Brain microvascular endothelial cell (primary cell): Measurements from ENCODE around the gene FES.

Experiments
- DNase-seq: peaks from one replicate; pipeline ENCODE4 v3.0.0-alpha.2; 2020
- H3K27ac ChIP-seq: fragments of 250-450 bp; sonication (Bioruptor Pico); 2 replicates; pipeline ENCODE4 v1.5.1; 2020; ENCODE audit warnings: mild to moderate bottlenecking, moderate library complexity
- H3K27me3 ChIP-seq: fragments of 250-450 bp; sonication (Bioruptor Pico); replicated peaks from 2 replicates; pipeline ENCODE4 v1.5.1; 2020; ENCODE audit warnings: mild to moderate bottlenecking
- H3K36me3 ChIP-seq: fragments of 250-450 bp; sonication (Bioruptor Pico); replicated peaks from 2 replicates; pipeline ENCODE4 v1.5.1; 2020; ENCODE audit warnings: mild to moderate bottlenecking
- H3K4me3 ChIP-seq: 2 replicates; pipeline ENCODE4 v1.5.1; 2011; ENCODE audit warnings: low read depth, mild to moderate bottlenecking, control low read depth, low read length, moderate library complexity
- in situ Hi-C: cut with HindIII; loops from 2 replicates; pipeline ENCODE4 v1.10.0; 2017; ENCODE audit warnings: low sequenced_read_pairs, low pct_ligation_motif_present
- TF ChIP-seq, protein P1 (sequence below): IDR thresholded peaks from 2 replicates; pipeline ENCODE4 v1.5.1; 2011; ENCODE audit warnings: low read depth, mild to moderate bottlenecking, moderate library complexity, low read length, control low read depth, inconsistent platforms; ENCODE audit errors: missing control alignments

The FES gene

DNA sequence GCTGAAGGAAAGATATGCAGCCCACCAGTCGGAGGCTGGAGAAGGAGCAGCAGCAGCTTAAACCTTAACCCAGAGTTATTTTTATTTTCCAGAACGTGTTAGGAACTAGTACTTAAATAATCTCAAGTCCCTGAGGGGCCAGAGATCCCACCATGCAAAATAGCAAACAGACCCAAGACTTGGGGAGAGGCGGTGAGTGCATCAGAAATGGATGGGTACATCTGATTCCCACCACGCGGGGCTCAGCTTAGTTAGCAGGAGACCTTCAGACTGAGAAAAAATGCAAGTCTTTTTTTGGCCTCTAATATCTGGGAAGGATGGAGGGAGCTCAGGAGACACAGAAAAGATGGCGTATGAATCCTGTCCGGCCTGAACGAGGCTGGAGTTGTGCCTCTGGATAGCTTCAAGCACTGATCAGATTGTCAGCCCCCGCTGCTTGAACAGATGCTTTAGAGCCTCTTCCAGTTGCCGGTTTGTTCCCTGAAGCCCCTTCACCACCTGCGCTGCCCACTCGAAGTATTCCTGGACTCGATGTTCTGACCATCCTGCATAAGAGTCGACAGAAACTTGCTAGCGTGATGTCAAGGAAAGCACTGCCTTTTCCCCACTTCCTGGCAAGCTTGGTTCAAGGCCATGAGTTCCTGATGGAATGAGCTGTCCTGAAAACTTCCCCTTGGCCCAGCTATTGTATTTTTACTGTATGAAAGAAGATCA, 46.7 kb downstream of the FES start:
- H3K4me3 ChIP-seq, result peak overlapping the region; percentile 72
- no peak for DNase-seq
- H3K36me3 ChIP-seq, result no peaks in the 10 kb centered on the region
- no peak overlapping the region for H3K27ac ChIP-seq
- TF ChIP-seq, protein P1, sequence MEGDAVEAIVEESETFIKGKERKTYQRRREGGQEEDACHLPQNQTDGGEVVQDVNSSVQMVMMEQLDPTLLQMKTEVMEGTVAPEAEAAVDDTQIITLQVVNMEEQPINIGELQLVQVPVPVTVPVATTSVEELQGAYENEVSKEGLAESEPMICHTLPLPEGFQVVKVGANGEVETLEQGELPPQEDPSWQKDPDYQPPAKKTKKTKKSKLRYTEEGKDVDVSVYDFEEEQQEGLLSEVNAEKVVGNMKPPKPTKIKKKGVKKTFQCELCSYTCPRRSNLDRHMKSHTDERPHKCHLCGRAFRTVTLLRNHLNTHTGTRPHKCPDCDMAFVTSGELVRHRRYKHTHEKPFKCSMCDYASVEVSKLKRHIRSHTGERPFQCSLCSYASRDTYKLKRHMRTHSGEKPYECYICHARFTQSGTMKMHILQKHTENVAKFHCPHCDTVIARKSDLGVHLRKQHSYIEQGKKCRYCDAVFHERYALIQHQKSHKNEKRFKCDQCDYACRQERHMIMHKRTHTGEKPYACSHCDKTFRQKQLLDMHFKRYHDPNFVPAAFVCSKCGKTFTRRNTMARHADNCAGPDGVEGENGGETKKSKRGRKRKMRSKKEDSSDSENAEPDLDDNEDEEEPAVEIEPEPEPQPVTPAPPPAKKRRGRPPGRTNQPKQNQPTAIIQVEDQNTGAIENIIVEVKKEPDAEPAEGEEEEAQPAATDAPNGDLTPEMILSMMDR, result peak; percentile 1
- no peaks in the 10 kb centered on the region for H3K27me3 ChIP-seq
- in situ Hi-C loops, result no loop called here

DNA sequence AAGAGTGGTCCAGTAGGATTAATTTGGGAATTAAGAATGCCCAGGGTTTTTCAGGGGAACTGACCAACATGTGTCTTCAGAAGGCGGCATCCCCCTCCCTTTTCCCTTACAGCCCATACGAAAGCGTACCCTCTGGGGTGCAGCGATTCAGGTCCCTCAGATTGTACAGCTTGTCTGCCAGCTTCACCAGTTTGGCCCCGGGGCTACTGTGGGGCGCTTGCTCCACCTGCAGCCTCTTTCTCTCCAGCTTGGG, 47.2 kb downstream of the FES start:
- H3K4me3 ChIP-seq, result peak overlapping the region; percentile 77
- TF ChIP-seq, protein P1, result no peak
- H3K36me3 ChIP-seq, result no peaks in the 10 kb centered on the region
- no peak overlapping the region for H3K27ac ChIP-seq
- no peak for DNase-seq
- in situ Hi-C loops, result no loop called here
- H3K27me3 ChIP-seq, result no peaks in the 10 kb centered on the region

DNA sequence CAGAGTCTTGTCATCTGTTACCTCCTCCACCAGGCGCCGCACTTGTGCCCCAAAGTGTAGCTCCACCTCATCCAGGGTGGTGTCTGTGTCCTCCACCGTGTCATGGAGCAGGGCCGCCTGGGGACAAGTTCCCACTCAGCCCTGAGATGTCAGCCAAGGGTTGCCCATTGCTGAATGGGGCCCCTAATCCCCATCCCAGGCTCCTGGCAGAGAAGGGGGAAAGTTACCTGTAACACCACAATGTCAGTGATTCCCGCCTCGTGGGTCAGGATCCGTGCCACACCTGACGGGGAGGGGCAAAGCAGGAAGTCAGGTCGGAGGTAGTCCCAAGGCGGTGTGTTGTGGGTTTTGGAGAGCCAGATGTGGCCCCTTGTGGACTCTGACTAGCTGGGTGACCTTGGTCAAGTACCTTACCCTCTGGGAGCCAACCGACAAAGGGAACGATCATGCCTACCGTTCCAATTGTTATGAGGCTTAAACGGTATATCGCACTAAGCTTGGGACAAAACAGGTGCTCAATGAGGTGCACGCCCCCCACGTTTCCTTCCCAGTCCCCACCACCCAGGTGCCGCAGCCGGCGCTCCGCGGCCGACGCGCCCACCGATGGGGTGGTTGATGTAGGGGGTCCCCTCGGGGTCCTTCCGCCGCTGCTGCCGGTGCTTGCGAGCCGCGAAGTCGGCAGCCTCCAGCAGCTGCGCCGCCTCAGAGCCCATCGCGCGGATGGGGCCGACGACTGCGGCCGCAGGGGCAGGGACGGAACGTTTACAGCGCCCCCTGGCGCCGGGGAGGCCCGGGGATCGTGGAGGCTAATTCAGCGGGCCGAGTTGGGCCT, 47.7 kb downstream of the FES start, which contains the start of gene HDDC3:
Gene HDDC3, minus strand, starts transcription at position 722 of the 832 bp plus-strand sequence. Its CDS starts 9 bp downstream, at position 713.
- Histone ChIP-seq H3K27me3 (no peaks in the 10 kb centered on the region), H3K36me3 (peaks cover 2% of the 10 kb centered on the region), H3K27ac (no peak within 1 kb of the TSS), H3K4me3 (peak within 1 kb of the TSS; percentile 77)
- TF ChIP-seq, protein P1, result peak; percentile 86
- DNase-seq, result peak; percentile 70
- in situ Hi-C loops, result no loop called here

DNA sequence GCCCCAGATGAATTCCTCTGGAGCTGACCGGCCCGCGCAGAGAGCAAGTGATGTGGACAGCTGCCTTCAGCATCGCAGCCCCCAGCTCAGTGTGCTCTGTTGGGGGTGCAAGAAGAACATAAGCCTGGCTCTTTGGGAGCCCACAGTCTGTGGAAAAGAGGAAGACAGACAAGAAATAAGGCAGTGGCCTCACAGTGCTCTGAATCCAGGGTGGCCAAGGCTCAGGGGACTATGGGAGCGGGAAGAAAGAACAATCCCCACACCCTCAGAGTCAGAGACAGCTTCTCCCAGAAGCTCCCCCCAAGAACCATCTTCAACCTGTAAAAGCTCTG, 48.3 kb downstream of the FES start:
- H3K36me3 ChIP-seq, result peaks cover 2% of the 10 kb centered on the region
- no peak overlapping the region for H3K27ac ChIP-seq
- DNase-seq, result no peak
- H3K27me3 ChIP-seq, result no peaks in the 10 kb centered on the region
- no peak overlapping the region for H3K4me3 ChIP-seq
- in situ Hi-C loops, result no loop called here
- TF ChIP-seq, protein P1, result no peak

DNA sequence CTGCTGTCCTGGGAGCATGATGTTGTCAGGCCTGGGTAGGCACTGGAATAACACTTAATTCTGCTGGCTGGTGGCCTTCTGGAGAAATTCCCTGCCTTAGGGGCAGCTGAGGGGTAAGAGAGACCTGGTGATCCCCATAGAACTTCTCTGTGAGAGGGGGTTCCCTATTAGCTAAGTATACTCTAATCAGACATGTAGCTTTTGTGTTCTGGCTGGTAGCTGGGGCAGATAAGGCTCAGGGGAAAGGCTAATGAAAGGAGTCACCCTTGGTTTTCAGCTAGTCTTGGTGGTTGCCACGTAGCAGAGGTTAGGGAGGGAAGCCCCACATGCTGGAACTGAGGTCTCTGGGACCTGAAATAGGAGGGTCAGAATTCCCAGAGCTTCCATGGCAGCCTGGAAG, 49.0 kb downstream of the FES start:
- no peak overlapping the region for H3K27ac ChIP-seq
- in situ Hi-C loops, result no loop called here
- DNase-seq, result no peak
- no peak overlapping the region for H3K4me3 ChIP-seq
- H3K27me3 ChIP-seq, result no peaks in the 10 kb centered on the region
- peaks cover 4% of the 10 kb centered on the region for H3K36me3 ChIP-seq
- TF ChIP-seq, protein P1, result no peak
